Right cardiac atrium (tissue), 5 donors: ENCODE measurements around the gene BRCC3. TPM values are rescaled to one million over a fixed set of nuclear protein-coding genes. Genes with fewer than 3 reads are reported as not detected.
A peak's percentile ranks its signal among the peaks of the same experiment; 100 is the strongest.
"Not testable (repeated sequence)": the region's sequence is repeated elsewhere in the genome, so short reads cannot be mapped to it uniquely, and the experiment has no call there.

ENCODE experiments used
- ATAC-seq, 2 donors: fragments of 200-7000 bp; cut with Tn5 transposase; one replicate each; pipeline versions ENCODE4 v1.8.0 to v1.9.1; 2020; ENCODE audit warnings: moderate library complexity in 2 of 2, mild to moderate bottlenecking in 1 of 2
- DNase-seq, 3 donors: peaks; one replicate each; pipeline ENCODE4 v3.0.0-alpha.2; 2020
- H3K27ac ChIP-seq: one replicate; pipeline ENCODE4 v1.5.1; 2013; ENCODE audit warnings: mild to moderate bottlenecking, low read length, control low read depth, moderate library complexity
- H3K27me3 ChIP-seq: one replicate; pipeline ENCODE4 v1.6.1; 2013; ENCODE audit not compliant: control insufficient read depth, insufficient read depth
- H3K4me1 ChIP-seq: one replicate; pipeline ENCODE4 v1.6.1; 2013; ENCODE audit warnings: low read length; ENCODE audit not compliant: control insufficient read depth, insufficient read depth
- H3K4me3 ChIP-seq: one replicate; pipeline ENCODE4 v1.5.1; 2013; ENCODE audit warnings: low read length, control low read depth
- H3K9me3 ChIP-seq: one replicate; pipeline ENCODE4 v1.6.1; 2013; ENCODE audit warnings: low read length; ENCODE audit not compliant: control insufficient read depth
- WGBS: extraction: QIAGEN DNeasy Blood & Tissue Kit; methylation state at CpG from one replicate; pipeline ENCODE4 v1.1.7; 2013; 5-methylcytosine and 5-hydroxymethylcytosine counted together
- intact Hi-C, 4 donors: fragments of 100-400 bp; cut with DNase I; formaldehyde crosslinking; loops; one replicate each; pipeline versions ENCODE4 v1.11.0 to v1.14.0; 2022 to 2023
- polyA plus RNA-seq: library from polyadenylated mRNA; stranded (reverse); fragments of 200-250 nt; gene quantifications from one replicate; pipeline ENCODE4 v1.2.3, GENCODE V29; 2013
- total RNA-seq, 4 donors: library from RNA; stranded (reverse); fragmentation: NEBNext Ultra II Directional; extraction: Animal tissue kit (Norgen Biotek cat#: 25700); gene quantifications; one replicate each; pipeline ENCODE4 v1.2.1, GENCODE V29; 2021
- donor health status: healthy with polysubstance abuse.
- donor health status: DM: no; HTN: yes; CAD: no.
- donor health status: DM: no; HTN: no; CAD: no.
- donor health status: DM: no; HTN: yes; CAD: no; lungs with severe emphysema.
- donor health status: DM: yes; HTN: yes; CAD: no.

Gene BRCC3
- total and polyA plus RNA-seq, 5 donors: 6.3 to 15.0 (median 13.3) TPM

DNA sequence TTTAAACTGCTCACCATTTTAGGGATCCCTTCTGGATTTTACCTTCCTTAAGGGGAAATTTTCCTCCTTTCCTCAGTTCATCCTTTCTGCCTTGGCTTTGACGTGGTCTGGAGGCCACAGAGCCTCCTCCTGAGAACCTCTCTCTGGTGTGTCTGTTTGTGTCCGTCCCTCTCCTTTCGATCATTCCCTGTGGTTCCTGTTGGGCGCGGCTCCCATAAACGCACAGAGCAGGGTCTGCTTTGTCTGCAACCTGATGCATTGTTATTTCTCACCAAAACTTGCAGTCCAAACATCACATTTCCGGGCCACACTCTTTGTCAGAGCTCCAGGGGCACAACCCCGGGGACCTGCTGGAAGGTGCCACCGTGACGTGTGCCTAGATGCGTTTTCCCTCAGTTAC is 76.9 kb downstream of the BRCC3 start:
- H3K27me3 ChIP-seq, H3K4me1 ChIP-seq, H3K9me3 ChIP-seq, DNase-seq, intact Hi-C loops, H3K27ac ChIP-seq, H3K4me3 ChIP-seq: not testable (repeated sequence)
- no CpG with 5 or more reads among the region's 11 CpGs for WGBS
- ATAC-seq: peak in 1 of 2 donors; percentile 64

DNA sequence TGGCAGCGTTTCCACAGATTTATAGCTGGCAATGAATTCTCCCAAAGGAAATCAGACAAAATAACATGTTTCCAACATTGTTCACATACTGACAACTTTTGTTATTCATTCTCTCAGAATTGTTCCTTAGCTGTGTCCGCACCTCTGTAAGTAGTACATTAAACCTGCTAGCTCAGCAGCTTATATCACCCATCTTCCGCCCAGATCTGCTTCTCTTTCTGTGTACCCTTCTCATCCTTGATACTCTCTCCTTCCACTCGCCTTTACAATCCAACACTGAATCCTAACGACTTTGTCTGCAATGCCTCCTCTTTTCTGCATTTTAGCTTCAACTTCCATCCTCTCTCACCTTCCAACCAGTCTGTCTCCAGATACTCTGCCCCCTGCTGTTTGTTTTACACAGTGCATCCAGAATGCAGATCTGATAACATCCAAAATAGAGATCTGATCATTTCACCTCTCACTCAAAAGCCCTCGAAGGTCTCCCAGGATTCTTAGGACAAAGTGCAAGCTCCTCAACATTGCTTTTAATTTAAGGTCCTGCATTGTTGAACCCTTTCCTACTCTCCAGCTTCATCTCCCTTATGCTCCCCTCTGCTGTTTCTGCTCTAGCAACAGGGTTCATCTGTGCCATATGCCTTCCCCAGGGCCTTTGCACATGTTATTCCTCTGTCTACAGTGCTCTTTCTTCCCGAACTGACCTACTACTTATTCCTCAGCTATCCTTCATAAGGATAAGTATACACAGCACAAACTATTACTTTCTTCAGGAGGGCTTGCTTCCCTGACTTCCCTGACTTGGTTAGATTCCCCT is 77.6 kb downstream of the BRCC3 start:
- no peak for DNase-seq
- intact Hi-C loops: no loop called here
- no peaks in the 10 kb centered on the region for H3K9me3 ChIP-seq
- peak in 1 of 2 donors; percentile 47 for ATAC-seq
- H3K27me3 ChIP-seq: no peaks in the 10 kb centered on the region
- 51% methylated on average over 7 of the region's 7 CpGs for WGBS
- H3K4me3 ChIP-seq: no peak overlapping the region
- H3K27ac ChIP-seq: no peak overlapping the region
- H3K4me1 ChIP-seq: no peaks in the 10 kb centered on the region

DNA sequence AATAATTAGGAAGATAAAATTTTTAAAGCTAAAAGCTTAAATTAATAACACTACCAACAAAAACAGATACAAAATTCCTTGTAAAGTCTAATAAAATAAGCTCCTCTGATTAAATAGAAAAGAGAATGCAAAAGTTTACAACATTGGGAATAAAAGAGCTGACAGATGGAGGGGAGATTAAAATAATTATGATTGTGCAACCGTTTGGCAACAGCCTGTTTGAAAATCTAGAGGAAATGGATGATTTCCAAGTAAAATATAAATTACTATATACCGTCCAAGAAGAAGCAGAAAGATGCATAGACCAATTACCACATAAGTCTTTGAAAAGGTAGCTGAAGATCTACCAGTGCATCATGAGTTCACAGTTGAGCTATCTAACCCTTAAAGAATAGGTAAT is 98.6 kb downstream of the BRCC3 start:
- H3K27ac ChIP-seq: no peak overlapping the region
- DNase-seq: no peak
- 25% methylated on average over 2 of the region's 2 CpGs for whole genome bisulfite sequencing
- no peak for ATAC-seq
- H3K4me3 ChIP-seq: no peak overlapping the region
- H3K9me3 ChIP-seq: no peaks in the 10 kb centered on the region
- no peaks in the 10 kb centered on the region for H3K4me1 ChIP-seq
- H3K27me3 ChIP-seq: no peaks in the 10 kb centered on the region
- intact Hi-C loops: no loop called here

Other genes with a start within 250 kb of the BRCC3 start
- not detected for gene SMIM9, start 236.8 kb upstream of the BRCC3 start, total RNA-seq
- not detected for gene SMIM9, start 236.8 kb upstream of the BRCC3 start, polyA plus RNA-seq
- 10 to 100 TPM; 12.9 to 33.4 (median 20.8) TPM for gene F8A1, start 185.2 kb upstream of the BRCC3 start, total RNA-seq
- 25.3 TPM for gene F8A1, start 185.2 kb upstream of the BRCC3 start, polyA plus RNA-seq
- 10 to 100 TPM; 34.7 to 98.8 (median 56.3) TPM for gene F8, start 48.8 kb upstream of the BRCC3 start, total RNA-seq
- 72.9 TPM for gene F8, start 48.8 kb upstream of the BRCC3 start, polyA plus RNA-seq
- gene FUNDC2, start 44.7 kb upstream of the BRCC3 start, total RNA-seq: 100 to 1,000 TPM; 262 to 345 (median 281) TPM
- 384 TPM for gene FUNDC2, start 44.7 kb upstream of the BRCC3 start, polyA plus RNA-seq
- gene CMC4, start 372 bp upstream of the BRCC3 start, total RNA-seq: 10 to 100 TPM; 18.8 to 24.0 (median 21.0) TPM
- 56.3 TPM for gene CMC4, start 372 bp upstream of the BRCC3 start, polyA plus RNA-seq
- 10 to 100 TPM; 46.1 to 61.0 (median 57.6) TPM for gene MTCP1, start 372 bp upstream of the BRCC3 start, total RNA-seq
- gene MTCP1, start 372 bp upstream of the BRCC3 start, polyA plus RNA-seq: 95.3 TPM
- gene VBP1, start 145.0 kb downstream of the BRCC3 start, total RNA-seq: 10 to 100 TPM; 57.8 to 70.4 (median 65.6) TPM
- 62.5 TPM for gene VBP1, start 145.0 kb downstream of the BRCC3 start, polyA plus RNA-seq
- gene RAB39B, start 193.0 kb downstream of the BRCC3 start, total RNA-seq: 1 to 10 TPM in 1 of 4 donors, under 1 TPM in 3; 0.31 to 2.2 (median 0.71) TPM
- 0.63 TPM for gene RAB39B, start 193.0 kb downstream of the BRCC3 start, polyA plus RNA-seq